GM19023 (cell line): ENCODE results near the gene MAPKAP1.

ENCODE experiments used
- ATAC-seq: cut with Tn5 transposase; IDR thresholded peaks from one replicate; pipeline ENCODE4 v1.9.1; 2021; ENCODE audit warnings: mild to moderate bottlenecking, moderate library complexity; ENCODE audit not compliant: unreplicated experiment

MAPKAP1 gene

GRCh38 chr9:125436613-125437443 lies 270.2 kb downstream of the MAPKAP1 start:
- no peak for ATAC-seq

GRCh38 chr9:125435776-125436612 lies 271.0 kb downstream of the MAPKAP1 start:
- no peak for ATAC-seq

GRCh38 chr9:125434986-125435775 lies 271.8 kb downstream of the MAPKAP1 start:
- no peak for ATAC-seq

GRCh38 chr9:125433461-125434011 lies 273.5 kb downstream of the MAPKAP1 start:
- ATAC-seq, result no peak

- ATAC-seq, result no peak
Observed at GRCh38 chr9:125432715-125433385, 274.2 kb downstream of the MAPKAP1 start.

- no peak for ATAC-seq
Observed at GRCh38 chr9:125431741-125432271, 275.2 kb downstream of the MAPKAP1 start.

- ATAC-seq, result no peak
Observed at GRCh38 chr9:125431012-125431305, 276.0 kb downstream of the MAPKAP1 start.

GRCh38 chr9:125430161-125431011 lies 276.6 kb downstream of the MAPKAP1 start:
- ATAC-seq, result no peak

GRCh38 chr9:125429476-125430160 lies 277.4 kb downstream of the MAPKAP1 start:
- no peak for ATAC-seq

GRCh38 chr9:125428902-125429467 lies 278.0 kb downstream of the MAPKAP1 start:
- ATAC-seq, result no peak

- no peak for ATAC-seq
Observed at GRCh38 chr9:125428060-125428901, 278.7 kb downstream of the MAPKAP1 start.

GRCh38 chr9:125427556-125427955 lies 279.5 kb downstream of the MAPKAP1 start:
- ATAC-seq, result no peak

GRCh38 chr9:125426926-125427325 lies 280.1 kb downstream of the MAPKAP1 start:
- ATAC-seq, result no peak

- no peak for ATAC-seq
Observed at GRCh38 chr9:125425901-125426515, 281.0 kb downstream of the MAPKAP1 start.

- no peak for ATAC-seq
Observed at GRCh38 chr9:125425170-125425897, 281.7 kb downstream of the MAPKAP1 start.

- ATAC-seq, result no peak
Observed at GRCh38 chr9:125423964-125424363, 283.0 kb downstream of the MAPKAP1 start.
